Measurements from ENCODE around the gene ZFAND4.

DNA sequence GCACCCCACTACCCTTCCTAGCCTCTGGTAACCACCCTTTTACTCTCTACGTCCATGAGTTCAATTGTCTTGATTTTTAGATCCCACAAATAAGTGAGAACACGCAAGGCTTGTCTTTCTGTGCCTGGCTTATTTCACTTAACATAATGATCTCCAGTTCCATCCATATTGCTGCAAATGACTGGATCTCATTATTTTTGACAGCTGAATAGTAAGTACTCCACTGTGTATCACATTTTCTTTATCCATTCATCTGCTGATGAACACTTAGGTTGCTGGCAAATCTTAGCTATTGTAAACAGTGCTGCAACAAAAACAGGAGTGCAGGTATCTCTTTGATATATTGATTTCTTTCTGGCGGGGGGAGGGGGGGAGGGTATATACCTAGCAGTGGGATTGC is 106.2 kb downstream of the ZFAND4 start:
- TF ChIP-seq, protein P1, sequence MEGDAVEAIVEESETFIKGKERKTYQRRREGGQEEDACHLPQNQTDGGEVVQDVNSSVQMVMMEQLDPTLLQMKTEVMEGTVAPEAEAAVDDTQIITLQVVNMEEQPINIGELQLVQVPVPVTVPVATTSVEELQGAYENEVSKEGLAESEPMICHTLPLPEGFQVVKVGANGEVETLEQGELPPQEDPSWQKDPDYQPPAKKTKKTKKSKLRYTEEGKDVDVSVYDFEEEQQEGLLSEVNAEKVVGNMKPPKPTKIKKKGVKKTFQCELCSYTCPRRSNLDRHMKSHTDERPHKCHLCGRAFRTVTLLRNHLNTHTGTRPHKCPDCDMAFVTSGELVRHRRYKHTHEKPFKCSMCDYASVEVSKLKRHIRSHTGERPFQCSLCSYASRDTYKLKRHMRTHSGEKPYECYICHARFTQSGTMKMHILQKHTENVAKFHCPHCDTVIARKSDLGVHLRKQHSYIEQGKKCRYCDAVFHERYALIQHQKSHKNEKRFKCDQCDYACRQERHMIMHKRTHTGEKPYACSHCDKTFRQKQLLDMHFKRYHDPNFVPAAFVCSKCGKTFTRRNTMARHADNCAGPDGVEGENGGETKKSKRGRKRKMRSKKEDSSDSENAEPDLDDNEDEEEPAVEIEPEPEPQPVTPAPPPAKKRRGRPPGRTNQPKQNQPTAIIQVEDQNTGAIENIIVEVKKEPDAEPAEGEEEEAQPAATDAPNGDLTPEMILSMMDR (optimal IDR thresholded peaks at IDR 0.05 in 1 of 3, IDR thresholded peaks at IDR 0.05 in 1 of 3, conservative IDR thresholded peaks at IDR 0.05 in 1 of 3; ENCODE audit: extremely low read depth in 1 of 3, insufficient read depth in 2 of 3, low read length in 3 of 3), result no peak
- no peak for TF ChIP-seq EZH2 (IDR thresholded peaks at IDR 0.05; ENCODE audit: low read length)
